OCI-LY7 (cell line): ENCODE measurements around the gene MCM5.

ENCODE experiments used
- EZH2phosphoT487 ChIP-seq: fragments of 200-600 bp; sonication (generic); IDR thresholded peaks from 2 replicates; pipeline ENCODE4 v1.6.1; 2018; ENCODE audit warnings: low read depth, borderline replicate concordance, mild to moderate bottlenecking, mixed run types, antibody characterized with exemption, low read length, moderate library complexity, mixed read lengths
- TF ChIP-seq, protein P1 (sequence below): fragments of 200-600 bp; sonication (generic); conservative IDR thresholded peaks from 2 replicates; pipeline ENCODE4 v1.5.1; 2014; ENCODE audit warnings: mild to moderate bottlenecking, antibody characterized with exemption, low read length, moderate library complexity, mixed read lengths

DNA sequence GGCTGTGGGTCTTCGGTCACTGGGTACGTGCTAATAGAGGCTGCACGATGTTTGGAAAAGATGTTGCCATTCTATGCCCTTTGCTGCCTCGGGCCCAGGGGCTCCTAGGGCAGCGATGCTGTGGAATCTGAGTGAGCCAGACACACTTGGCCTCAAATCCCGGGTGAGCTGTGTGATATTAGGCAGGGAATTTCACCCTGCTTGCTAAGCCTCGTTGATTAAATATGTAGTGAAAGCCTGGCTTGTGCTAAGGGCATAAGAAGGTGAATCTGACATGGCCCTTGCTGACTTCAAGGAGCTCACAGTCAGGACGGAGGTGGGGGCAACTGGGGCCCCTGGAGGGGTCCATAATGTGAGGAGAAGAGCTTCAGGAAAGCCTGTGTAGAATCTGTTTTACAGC is 24.4 kb upstream of the MCM5 start:
- TF ChIP-seq, protein P1, sequence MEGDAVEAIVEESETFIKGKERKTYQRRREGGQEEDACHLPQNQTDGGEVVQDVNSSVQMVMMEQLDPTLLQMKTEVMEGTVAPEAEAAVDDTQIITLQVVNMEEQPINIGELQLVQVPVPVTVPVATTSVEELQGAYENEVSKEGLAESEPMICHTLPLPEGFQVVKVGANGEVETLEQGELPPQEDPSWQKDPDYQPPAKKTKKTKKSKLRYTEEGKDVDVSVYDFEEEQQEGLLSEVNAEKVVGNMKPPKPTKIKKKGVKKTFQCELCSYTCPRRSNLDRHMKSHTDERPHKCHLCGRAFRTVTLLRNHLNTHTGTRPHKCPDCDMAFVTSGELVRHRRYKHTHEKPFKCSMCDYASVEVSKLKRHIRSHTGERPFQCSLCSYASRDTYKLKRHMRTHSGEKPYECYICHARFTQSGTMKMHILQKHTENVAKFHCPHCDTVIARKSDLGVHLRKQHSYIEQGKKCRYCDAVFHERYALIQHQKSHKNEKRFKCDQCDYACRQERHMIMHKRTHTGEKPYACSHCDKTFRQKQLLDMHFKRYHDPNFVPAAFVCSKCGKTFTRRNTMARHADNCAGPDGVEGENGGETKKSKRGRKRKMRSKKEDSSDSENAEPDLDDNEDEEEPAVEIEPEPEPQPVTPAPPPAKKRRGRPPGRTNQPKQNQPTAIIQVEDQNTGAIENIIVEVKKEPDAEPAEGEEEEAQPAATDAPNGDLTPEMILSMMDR: no peak
- no peak for TF ChIP-seq EZH2phosphoT487
